Peyer's patch (tissue), 4 donors: Measurements from ENCODE around the gene SLC16A8. TPM values are rescaled to one million over a fixed set of nuclear protein-coding genes. Genes with fewer than 3 reads are reported as not detected.
A peak's percentile ranks its signal among the peaks of the same experiment; 100 is the strongest.

ENCODE experiments used
- DNase-seq, 3 donors: peaks; one replicate each; pipeline ENCODE4 v3.0.0-alpha.2; 2017 to 2019
- H3K27ac ChIP-seq, 4 donors: fragments of 200-600 bp; sonication (generic); one replicate each; pipeline ENCODE4 v1.5.1; 2016 to 2019
- H3K27me3 ChIP-seq, 2 donors: fragments of 200-600 bp; sonication (generic); one replicate each; pipeline ENCODE4 v1.5.1; 2019
- H3K36me3 ChIP-seq, 3 donors: fragments of 200-600 bp; sonication (generic); one replicate each; pipeline ENCODE4 v1.5.1; 2016 to 2019
- H3K4me1 ChIP-seq, 4 donors: fragments of 200-600 bp; sonication (generic); one replicate each; pipeline ENCODE4 v1.5.1; 2016 to 2019
- H3K4me3 ChIP-seq, 4 donors: fragments of 200-600 bp; sonication (generic); 1 replicate in 3 of 4; 2 replicates in 1 of 4; pipeline ENCODE4 v1.5.1; 2016 to 2019; ENCODE audit warnings: mild to moderate bottlenecking in 1 of 4
- H3K9me3 ChIP-seq, 4 donors: fragments of 200-600 bp; sonication (generic); one replicate each; pipeline ENCODE4 v1.5.1; 2016 to 2019; ENCODE audit warnings: mild to moderate bottlenecking in 1 of 4
- POLR2A ChIP-seq, 2 donors: fragments of 450-650 bp; IDR thresholded peaks; one replicate each; pipeline ENCODE4 v1.5.1; 2017; ENCODE audit warnings: antibody characterized with exemption in 2 of 2, mild to moderate bottlenecking in 2 of 2, moderate library complexity in 2 of 2
- total RNA-seq, 4 donors: library from RNA; depleted of rRNA; stranded (reverse); fragments of >200 nt; gene quantifications; one replicate each; pipeline ENCODE4 v1.1.0, GENCODE V29; 2016
- TF ChIP-seq, protein P1 (sequence below), 6 experiments: fragments of 450-650 bp in 4 of 6; fragments of 200-600 bp in 2 of 6; sonication (generic) in 1 of 6; IDR thresholded peaks; one replicate each; pipeline ENCODE4 v1.5.1; 2017 to 2019; ENCODE audit warnings: antibody characterized with exemption in 6 of 6, mild to moderate bottlenecking in 3 of 6, moderate library complexity in 1 of 6

SLC16A8 gene
- total RNA-seq, 4 donors from 2014 or later: not detected

DNA sequence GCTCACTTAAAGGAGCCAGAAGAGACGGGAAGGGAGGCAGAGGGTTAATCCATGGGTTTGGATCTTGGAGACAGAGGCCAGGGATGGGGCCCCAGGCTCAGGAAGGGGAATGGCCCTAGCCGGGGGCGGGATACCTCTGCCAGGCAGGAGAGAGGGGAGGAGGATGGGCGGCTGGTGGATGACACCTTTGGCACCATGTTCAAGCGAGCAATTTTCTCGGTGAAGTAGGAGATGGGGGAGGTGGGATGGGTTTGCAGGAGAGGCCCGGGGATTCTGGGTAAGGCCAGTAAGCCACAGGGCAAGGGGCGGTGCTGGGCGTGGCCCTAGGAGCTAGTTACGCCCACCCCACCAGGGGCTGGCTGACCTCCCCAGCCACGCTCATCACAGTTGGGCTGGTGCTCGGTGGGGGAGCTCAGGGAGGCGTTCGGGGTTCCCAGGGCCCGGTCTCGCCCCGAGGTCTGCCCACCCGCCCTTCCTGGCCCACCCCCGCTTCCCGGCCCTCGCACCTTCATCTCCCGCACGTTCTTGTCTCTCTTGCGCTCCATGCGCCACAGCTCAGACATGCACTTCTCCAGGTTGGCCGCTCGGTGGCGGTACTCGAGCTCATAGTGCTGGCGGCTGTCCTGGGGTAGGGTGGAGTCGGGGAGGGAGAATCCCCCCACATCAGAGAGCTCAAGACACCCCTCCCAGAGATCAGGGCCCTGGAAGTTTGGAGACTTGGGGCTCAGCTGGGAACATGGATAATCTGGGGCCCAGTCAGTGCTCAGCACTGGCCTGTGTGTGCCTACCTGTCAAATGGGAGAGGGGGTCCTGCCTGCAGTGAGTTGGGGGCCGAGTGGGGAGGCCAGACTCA lies 13.8 kb upstream of the SLC16A8 start:
- Histone ChIP-seq H3K36me3 (peaks cover 0 to 62% (median 0%) of the 10 kb centered on the region in 3 donors), H3K9me3 (no peaks in the 10 kb centered on the region), H3K4me3 (no peak overlapping the region), H3K27me3 (no peaks in the 10 kb centered on the region), H3K27ac (no peak overlapping the region), H3K4me1 (peaks cover 0 to 7% (median 0%) of the 10 kb centered on the region in 4 donors)
- no peak for DNase-seq
- no peak for TF ChIP-seq POLR2A (IDR thresholded peaks at IDR 0.05)
- TF ChIP-seq, protein P1, sequence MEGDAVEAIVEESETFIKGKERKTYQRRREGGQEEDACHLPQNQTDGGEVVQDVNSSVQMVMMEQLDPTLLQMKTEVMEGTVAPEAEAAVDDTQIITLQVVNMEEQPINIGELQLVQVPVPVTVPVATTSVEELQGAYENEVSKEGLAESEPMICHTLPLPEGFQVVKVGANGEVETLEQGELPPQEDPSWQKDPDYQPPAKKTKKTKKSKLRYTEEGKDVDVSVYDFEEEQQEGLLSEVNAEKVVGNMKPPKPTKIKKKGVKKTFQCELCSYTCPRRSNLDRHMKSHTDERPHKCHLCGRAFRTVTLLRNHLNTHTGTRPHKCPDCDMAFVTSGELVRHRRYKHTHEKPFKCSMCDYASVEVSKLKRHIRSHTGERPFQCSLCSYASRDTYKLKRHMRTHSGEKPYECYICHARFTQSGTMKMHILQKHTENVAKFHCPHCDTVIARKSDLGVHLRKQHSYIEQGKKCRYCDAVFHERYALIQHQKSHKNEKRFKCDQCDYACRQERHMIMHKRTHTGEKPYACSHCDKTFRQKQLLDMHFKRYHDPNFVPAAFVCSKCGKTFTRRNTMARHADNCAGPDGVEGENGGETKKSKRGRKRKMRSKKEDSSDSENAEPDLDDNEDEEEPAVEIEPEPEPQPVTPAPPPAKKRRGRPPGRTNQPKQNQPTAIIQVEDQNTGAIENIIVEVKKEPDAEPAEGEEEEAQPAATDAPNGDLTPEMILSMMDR (IDR thresholded peaks at IDR 0.05): peak in 1 of 6 experiments; percentile 3

DNA sequence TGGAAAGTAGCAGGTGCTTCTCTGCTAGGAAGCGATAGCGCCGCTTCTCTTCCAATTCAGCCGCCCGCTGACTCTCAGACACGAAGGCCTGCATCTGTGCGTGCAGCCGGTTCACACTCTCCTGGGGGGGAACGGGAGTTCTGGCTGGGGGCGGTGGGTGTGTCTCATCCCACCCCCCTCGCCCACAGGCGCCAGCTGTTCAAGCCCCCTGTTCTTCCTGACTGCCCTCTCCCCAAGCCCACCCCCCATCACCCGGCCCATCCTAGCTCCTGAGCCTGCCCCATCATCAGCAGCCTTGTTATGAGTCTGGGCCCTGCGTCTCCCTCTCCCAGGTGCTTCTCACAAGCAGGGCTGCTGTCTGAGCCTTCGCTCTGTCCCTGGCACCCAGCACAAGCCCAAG lies 13.1 kb upstream of the SLC16A8 start:
- no peak for DNase-seq
- H3K4me3 ChIP-seq: no peak overlapping the region
- H3K36me3 ChIP-seq: peaks cover 0 to 68% (median 0%) of the 10 kb centered on the region in 3 donors
- H3K27me3 ChIP-seq: no peaks in the 10 kb centered on the region
- no peaks in the 10 kb centered on the region for H3K9me3 ChIP-seq
- no peak overlapping the region for H3K27ac ChIP-seq
- H3K4me1 ChIP-seq: peaks cover 0 to 7% (median 0%) of the 10 kb centered on the region in 4 donors
- TF ChIP-seq, protein P1 (IDR thresholded peaks at IDR 0.05): no peak
- no peak for TF ChIP-seq POLR2A (IDR thresholded peaks at IDR 0.05)

DNA sequence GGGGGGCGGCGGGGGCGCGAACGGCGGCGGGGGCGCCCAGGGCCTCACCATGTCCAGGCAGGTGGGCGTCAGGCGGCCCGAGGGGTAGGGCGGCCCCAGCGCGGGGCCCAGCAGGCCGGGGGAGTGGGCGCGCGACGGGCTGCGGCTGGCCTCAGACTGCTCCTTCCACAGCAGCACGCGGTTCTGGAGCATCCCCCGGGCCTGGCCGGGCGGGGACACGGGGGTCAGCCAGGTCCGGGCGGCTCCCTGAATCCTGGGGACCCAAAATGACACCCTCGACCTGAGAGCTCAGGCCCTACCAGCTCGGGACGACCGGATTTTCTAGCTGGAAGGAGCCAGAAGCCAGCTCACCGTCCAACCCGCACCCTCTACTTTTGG lies 5.5 kb upstream of the SLC16A8 start:
- Histone ChIP-seq H3K4me3 (no peak overlapping the region), H3K9me3 (peaks cover 0 to 5% (median 0%) of the 10 kb centered on the region in 4 donors), H3K27me3 (no peaks in the 10 kb centered on the region), H3K27ac (no peak overlapping the region), H3K4me1 (peaks cover 0 to 8% (median 2%) of the 10 kb centered on the region in 4 donors), H3K36me3 (peaks cover 0 to 74% (median 0%) of the 10 kb centered on the region in 3 donors)
- no peak for DNase-seq
- TF ChIP-seq, protein P1 (IDR thresholded peaks at IDR 0.05): no peak
- TF ChIP-seq POLR2A (IDR thresholded peaks at IDR 0.05): no peak

DNA sequence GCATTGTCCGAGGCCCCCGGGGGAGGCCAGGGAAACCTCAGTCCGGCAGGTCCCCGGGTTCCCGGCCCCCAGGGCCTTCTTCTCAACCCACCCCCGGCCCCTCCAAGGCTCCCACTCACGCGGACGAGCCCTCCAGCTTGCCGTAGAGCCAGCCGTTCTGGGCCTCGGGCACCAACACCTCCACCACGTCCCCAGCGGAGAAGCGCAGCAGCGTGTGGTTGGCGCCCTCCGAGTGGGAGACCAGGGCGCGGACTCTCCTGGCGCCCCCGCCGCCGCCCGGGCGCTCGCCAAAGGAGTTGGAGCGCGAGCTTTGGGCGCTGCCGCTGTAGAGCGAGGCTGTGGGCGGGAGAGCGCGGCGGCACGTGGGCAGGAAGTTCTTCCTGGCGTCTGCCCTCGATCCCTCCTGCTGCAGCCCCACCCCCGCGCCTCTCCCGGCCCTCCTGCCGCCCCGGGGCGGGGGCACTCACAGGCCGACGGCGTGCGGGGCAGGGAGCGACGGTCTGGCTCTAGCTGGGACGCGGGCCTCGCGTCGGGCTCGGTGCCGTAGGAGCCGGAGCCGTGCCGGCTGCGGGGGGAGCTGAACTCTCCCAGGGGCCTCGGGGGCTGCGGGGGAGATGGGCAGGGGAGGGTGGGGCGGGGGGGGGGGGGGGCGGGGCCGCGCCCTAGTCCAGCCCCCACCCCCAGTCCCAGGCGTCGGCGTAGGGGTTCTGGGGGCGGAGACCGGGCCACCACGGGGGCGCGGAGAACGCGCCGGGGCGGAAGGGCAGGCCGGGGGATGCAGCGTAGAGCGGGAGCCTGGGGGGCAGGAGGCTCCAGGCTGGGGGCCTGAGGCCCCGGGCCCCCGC lies 4.9 kb upstream of the SLC16A8 start:
- H3K9me3 ChIP-seq: peaks cover 0 to 5% (median 0%) of the 10 kb centered on the region in 4 donors
- DNase-seq: no peak
- H3K27ac ChIP-seq: no peak overlapping the region
- H3K27me3 ChIP-seq: no peaks in the 10 kb centered on the region
- H3K4me3 ChIP-seq: peak overlapping the region in 2 of 4 donors; percentile 9 to 28
- peaks cover 0 to 8% (median 2%) of the 10 kb centered on the region in 4 donors for H3K4me1 ChIP-seq
- TF ChIP-seq, protein P1 (IDR thresholded peaks at IDR 0.05): no peak
- TF ChIP-seq POLR2A (IDR thresholded peaks at IDR 0.05): no peak
- H3K36me3 ChIP-seq: peaks cover 0 to 67% (median 0%) of the 10 kb centered on the region in 3 donors

DNA sequence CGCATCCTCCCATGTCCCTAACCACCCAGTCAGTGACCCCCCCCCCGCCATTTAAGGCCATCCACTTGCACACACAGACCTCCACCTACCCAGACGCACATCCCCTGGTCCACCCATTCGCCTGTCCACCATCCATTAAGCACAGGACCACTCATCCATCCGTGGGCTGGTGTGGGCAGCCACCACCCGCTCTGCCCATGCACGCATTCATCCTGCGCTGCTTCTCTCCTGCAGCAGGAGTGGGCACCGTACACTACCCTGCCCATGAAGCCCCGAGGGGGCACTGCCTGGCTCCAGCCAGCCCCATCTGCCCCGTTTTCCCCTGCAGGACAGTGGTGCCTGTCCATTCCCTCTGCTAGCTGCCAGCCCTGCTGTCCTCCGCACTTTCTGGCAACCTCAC lies 3.9 kb upstream of the SLC16A8 start:
- peaks cover 0 to 58% (median 0%) of the 10 kb centered on the region in 3 donors for H3K36me3 ChIP-seq
- peaks cover 0 to 11% (median 2%) of the 10 kb centered on the region in 4 donors for H3K4me1 ChIP-seq
- H3K4me3 ChIP-seq: no peak overlapping the region
- TF ChIP-seq, protein P1 (IDR thresholded peaks at IDR 0.05): no peak
- TF ChIP-seq POLR2A (IDR thresholded peaks at IDR 0.05): no peak
- no peaks in the 10 kb centered on the region for H3K27me3 ChIP-seq
- no peak for DNase-seq
- peaks cover 0 to 5% (median 0%) of the 10 kb centered on the region in 4 donors for H3K9me3 ChIP-seq
- H3K27ac ChIP-seq: no peak overlapping the region
